ENCODE measurements around the gene RIGI.
A peak's percentile ranks its signal among the peaks of the same experiment; 100 is the strongest.
"Not testable (repeated sequence)": the region's sequence is repeated elsewhere in the genome, so short reads cannot be mapped to it uniquely, and the experiment has no call there.

The RIGI gene

GRCh38 chr9:32526707-32527048 lies 682 bp upstream of the RIGI start:
- no peak for DNase-seq (ENCODE audit: low spot score)

GRCh38 chr9:32525709-32526030 lies 326 bp downstream of the RIGI start:
- no peak for DNase-seq (ENCODE audit: low spot score)

GRCh38 chr9:32524892-32525708 lies 896 bp downstream of the RIGI start:
- peak; percentile 45 for DNase-seq (ENCODE audit: low spot score)

- DNase-seq (ENCODE audit: low spot score): not testable (repeated sequence)
These were observed 1.5 kb downstream of the RIGI start for GRCh38 chr9:32524558-32524891.

GRCh38 chr9:32523910-32524309 lies 2.1 kb downstream of the RIGI start:
- DNase-seq (ENCODE audit: low spot score): no peak

- DNase-seq (ENCODE audit: low spot score): no peak
These were observed 7.7 kb downstream of the RIGI start for GRCh38 chr9:32518276-32518675.

GRCh38 chr9:32516241-32516640 lies 9.8 kb downstream of the RIGI start:
- no peak for DNase-seq (ENCODE audit: low spot score)

GRCh38 chr9:32508728-32509127 lies 17.3 kb downstream of the RIGI start:
- no peak for DNase-seq (ENCODE audit: low spot score)

GRCh38 chr9:32503008-32503407 lies 23.0 kb downstream of the RIGI start:
- DNase-seq (ENCODE audit: low spot score): no peak

- no peak for DNase-seq (ENCODE audit: low spot score)
These were observed 23.5 kb downstream of the RIGI start for GRCh38 chr9:32502464-32502863.

- no peak for DNase-seq (ENCODE audit: low spot score)
These were observed 24.1 kb downstream of the RIGI start for GRCh38 chr9:32501868-32502267.

- DNase-seq (ENCODE audit: low spot score): no peak
These were observed 25.2 kb downstream of the RIGI start for GRCh38 chr9:32500768-32501167.

- no peak for DNase-seq (ENCODE audit: low spot score)
These were observed 28.1 kb downstream of the RIGI start for GRCh38 chr9:32497921-32498320.

GRCh38 chr9:32490601-32491000 lies 35.4 kb downstream of the RIGI start:
- no peak for DNase-seq (ENCODE audit: low spot score)

- DNase-seq (ENCODE audit: low spot score): no peak
These were observed 38.0 kb downstream of the RIGI start for GRCh38 chr9:32487981-32488380.

- DNase-seq (ENCODE audit: low spot score): no peak
These were observed 39.0 kb downstream of the RIGI start for GRCh38 chr9:32486839-32487562.

GRCh38 chr9:32483343-32483742 lies 42.7 kb downstream of the RIGI start:
- no peak for DNase-seq (ENCODE audit: low spot score)

Measured in hematopoietic multipotent progenitor cell treated with erythropoietin and hydrocortisone succinate and interleukin-3 and kit ligand, for 17 days (in vitro differentiated cells).